Stomach (tissue), 4 donors: ENCODE measurements around the gene UBE2O.

Source experiments
- EP300 ChIP-seq: sonication (generic); formaldehyde crosslinking; IDR thresholded peaks from one replicate; pipeline ENCODE4 v1.6.1; 2017; ENCODE audit warnings: antibody characterized with exemption
- POLR2AphosphoS5 ChIP-seq, 3 donors: sonication (generic); formaldehyde crosslinking; IDR thresholded peaks; one replicate each; pipeline ENCODE4 v1.6.1; 2016; ENCODE audit warnings: antibody characterized with exemption in 3 of 3
- TF ChIP-seq, protein P1 (sequence below), 7 experiments: fragments of 450-650 bp in 4 of 7; fragments of 200-600 bp in 3 of 7; sonication (generic) in 3 of 7; IDR thresholded peaks; one replicate each; pipeline ENCODE4 v1.5.1; 2016 to 2019; ENCODE audit warnings: antibody characterized with exemption in 7 of 7, control low read depth in 2 of 7, mild to moderate bottlenecking in 1 of 7

DNA sequence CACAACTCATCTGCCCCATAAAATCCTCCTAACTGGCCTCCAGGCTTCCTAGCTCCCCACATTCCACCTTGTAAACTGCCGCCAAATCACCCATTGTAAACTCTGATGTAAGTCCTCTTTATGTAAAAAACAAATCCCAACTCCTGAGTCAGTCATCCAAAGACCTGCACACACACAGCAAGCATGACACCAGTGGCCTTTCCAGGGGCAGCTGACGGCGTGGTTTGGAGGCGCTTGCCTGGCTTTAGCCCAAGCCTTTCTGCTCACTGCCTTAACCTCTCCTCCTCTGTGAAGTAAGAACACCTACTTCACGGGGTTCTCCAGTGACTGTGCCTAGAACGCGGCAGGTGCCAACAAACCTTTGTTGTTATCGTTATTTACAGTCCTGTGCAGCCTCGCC is 14.0 kb downstream of the UBE2O start:
- TF ChIP-seq, protein P1, sequence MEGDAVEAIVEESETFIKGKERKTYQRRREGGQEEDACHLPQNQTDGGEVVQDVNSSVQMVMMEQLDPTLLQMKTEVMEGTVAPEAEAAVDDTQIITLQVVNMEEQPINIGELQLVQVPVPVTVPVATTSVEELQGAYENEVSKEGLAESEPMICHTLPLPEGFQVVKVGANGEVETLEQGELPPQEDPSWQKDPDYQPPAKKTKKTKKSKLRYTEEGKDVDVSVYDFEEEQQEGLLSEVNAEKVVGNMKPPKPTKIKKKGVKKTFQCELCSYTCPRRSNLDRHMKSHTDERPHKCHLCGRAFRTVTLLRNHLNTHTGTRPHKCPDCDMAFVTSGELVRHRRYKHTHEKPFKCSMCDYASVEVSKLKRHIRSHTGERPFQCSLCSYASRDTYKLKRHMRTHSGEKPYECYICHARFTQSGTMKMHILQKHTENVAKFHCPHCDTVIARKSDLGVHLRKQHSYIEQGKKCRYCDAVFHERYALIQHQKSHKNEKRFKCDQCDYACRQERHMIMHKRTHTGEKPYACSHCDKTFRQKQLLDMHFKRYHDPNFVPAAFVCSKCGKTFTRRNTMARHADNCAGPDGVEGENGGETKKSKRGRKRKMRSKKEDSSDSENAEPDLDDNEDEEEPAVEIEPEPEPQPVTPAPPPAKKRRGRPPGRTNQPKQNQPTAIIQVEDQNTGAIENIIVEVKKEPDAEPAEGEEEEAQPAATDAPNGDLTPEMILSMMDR (IDR thresholded peaks at IDR 0.05), result no peak
- TF ChIP-seq EP300 (no peak), POLR2AphosphoS5 (IDR thresholded peaks at IDR 0.05) (no peak)
